HEK293T (cell line): ENCODE results near the gene MAMLD1.

Source experiments
- CTCF ChIA-PET: fragments of 350-600 bp; formaldehyde crosslinking; extraction: SDS; loops from one replicate; lab custom pipeline; 2021; ENCODE audit warnings: antibody characterized with exemption, inconsistent platforms; lab: Yijun Ruan, JAX
- POLR2A ChIA-PET: fragments of 350-600 bp; formaldehyde crosslinking; extraction: SDS; loops from one replicate; lab custom pipeline; 2020; ENCODE audit warnings: antibody characterized with exemption, inconsistent platforms; lab: Yijun Ruan, JAX
- DNase-seq: peaks from one replicate; pipeline ENCODE4 v3.0.0; 2012; ENCODE audit warnings: mixed read lengths; ENCODE audit errors: extremely low spot score
- ARNT ChIP-seq: fragments of 450-650 bp; IDR thresholded peaks from 2 replicates; pipeline ENCODE4 v1.6.1; 2017; ENCODE audit warnings: mild to moderate bottlenecking
- BHLHE40 ChIP-seq: fragments of 450-650 bp; IDR thresholded peaks from 2 replicates; pipeline ENCODE4 v1.6.1; 2016; ENCODE audit warnings: mild to moderate bottlenecking, moderate library complexity, borderline replicate concordance
- CTBP1 ChIP-seq: fragments of 450-650 bp; IDR thresholded peaks from 2 replicates; pipeline ENCODE4 v1.6.1; 2016; ENCODE audit warnings: borderline replicate concordance
- ELF4 ChIP-seq: fragments of 450-650 bp; IDR thresholded peaks from 2 replicates; pipeline ENCODE4 v1.6.1; 2017; ENCODE audit warnings: antibody characterized with exemption
- FOXA1 ChIP-seq: fragments of 450-650 bp; IDR thresholded peaks from 2 replicates; pipeline ENCODE4 v1.6.1; 2016; ENCODE audit warnings: mild to moderate bottlenecking
- FOXK2 ChIP-seq: fragments of 450-650 bp; IDR thresholded peaks from 2 replicates; pipeline ENCODE4 v1.6.1; 2016; ENCODE audit warnings: mild to moderate bottlenecking
- FOXM1 ChIP-seq: fragments of 450-650 bp; IDR thresholded peaks from 2 replicates; pipeline ENCODE4 v1.6.1; 2017; ENCODE audit warnings: mild to moderate bottlenecking, borderline replicate concordance
- HDGF ChIP-seq: fragments of 450-650 bp; IDR thresholded peaks from 2 replicates; pipeline ENCODE4 v1.6.1; 2017; ENCODE audit warnings: antibody characterized with exemption, borderline replicate concordance
- L3MBTL2 ChIP-seq: fragments of 450-650 bp; conservative IDR thresholded peaks from 2 replicates; pipeline ENCODE4 v1.6.1; 2016; ENCODE audit warnings: mild to moderate bottlenecking
- LEF1 ChIP-seq: fragments of 450-650 bp; IDR thresholded peaks from 2 replicates; pipeline ENCODE4 v1.6.1; 2017; ENCODE audit warnings: mild to moderate bottlenecking, borderline replicate concordance
- NFRKB ChIP-seq: fragments of 450-650 bp; IDR thresholded peaks from 2 replicates; pipeline ENCODE4 v1.6.1; 2016; ENCODE audit warnings: mild to moderate bottlenecking, moderate library complexity
- SP1 ChIP-seq: fragments of 450-650 bp; IDR thresholded peaks from 2 replicates; pipeline ENCODE4 v1.6.1; 2017
- SUZ12 ChIP-seq: fragments of 450-650 bp; IDR thresholded peaks from 2 replicates; pipeline ENCODE4 v1.6.1; 2016; ENCODE audit warnings: mild to moderate bottlenecking
- TARDBP ChIP-seq: fragments of 450-650 bp; IDR thresholded peaks from 2 replicates; pipeline ENCODE4 v1.6.1; 2016
- ZNF384 ChIP-seq: fragments of 450-650 bp; IDR thresholded peaks from 2 replicates; pipeline ENCODE4 v1.6.1; 2016
- TF ChIP-seq, protein P1 (sequence below): fragments of 450-650 bp; IDR thresholded peaks from 2 replicates; pipeline ENCODE4 v1.6.1; 2016

Gene MAMLD1

DNA sequence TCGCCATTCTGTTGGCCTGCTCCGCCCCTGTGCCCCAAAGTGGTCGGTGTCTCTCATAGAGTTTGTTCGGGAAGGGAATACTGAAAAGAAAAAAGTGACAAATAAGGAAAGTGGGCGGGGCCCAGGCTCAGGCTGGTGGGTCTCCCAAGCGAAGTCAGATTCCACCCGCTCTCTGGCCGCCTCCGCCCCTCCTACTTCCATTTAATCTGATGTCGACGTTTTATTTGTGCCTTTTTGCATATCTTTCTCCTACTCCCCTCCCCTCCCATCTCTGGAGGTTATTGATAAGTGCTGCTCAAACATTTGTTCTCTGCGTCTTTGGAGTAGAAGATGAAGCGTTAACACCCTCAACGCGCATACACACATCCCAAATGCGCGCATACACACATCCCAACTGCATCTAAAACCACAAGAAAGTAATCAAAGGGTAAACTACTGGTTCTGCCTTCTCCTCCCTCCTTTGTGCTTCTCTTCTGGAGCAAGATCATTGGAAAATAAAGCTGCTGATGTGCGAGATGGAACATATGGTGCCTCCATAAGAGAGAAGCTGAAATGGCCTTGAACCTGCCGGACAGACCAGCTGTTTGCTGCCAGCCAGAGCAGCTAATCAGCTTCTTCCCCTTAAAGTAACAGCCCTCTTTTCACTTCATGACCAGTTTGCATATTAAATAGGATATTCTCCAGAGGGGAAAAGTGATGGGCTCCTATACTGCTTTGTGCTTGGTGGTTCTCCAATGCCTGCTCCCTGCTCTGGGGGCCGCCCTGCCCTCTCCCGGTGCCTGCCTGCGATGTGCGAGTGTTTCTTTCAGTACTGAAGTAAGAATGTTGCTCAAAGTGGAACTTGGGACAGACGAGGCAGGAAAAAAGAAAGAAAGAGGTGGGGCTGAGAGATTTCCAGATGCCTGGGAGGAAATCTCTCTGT, 3.1 kb downstream of the MAMLD1 start:
- no peak for DNase-seq
- ChIA-PET CTCF (interaction anchor here (0.6 to 1.1 kb wide), 2 partner anchors 407 to 715 kb away, joined by 3 to 5 read pairs; no protein-coding TSS in a partner anchor), POLR2A (no interaction called here)
- TF ChIP-seq TARDBP (no peak), ELF4 (no peak), HDGF (no peak), FOXK2 (no peak), L3MBTL2 (no peak), SUZ12 (no peak)

DNA sequence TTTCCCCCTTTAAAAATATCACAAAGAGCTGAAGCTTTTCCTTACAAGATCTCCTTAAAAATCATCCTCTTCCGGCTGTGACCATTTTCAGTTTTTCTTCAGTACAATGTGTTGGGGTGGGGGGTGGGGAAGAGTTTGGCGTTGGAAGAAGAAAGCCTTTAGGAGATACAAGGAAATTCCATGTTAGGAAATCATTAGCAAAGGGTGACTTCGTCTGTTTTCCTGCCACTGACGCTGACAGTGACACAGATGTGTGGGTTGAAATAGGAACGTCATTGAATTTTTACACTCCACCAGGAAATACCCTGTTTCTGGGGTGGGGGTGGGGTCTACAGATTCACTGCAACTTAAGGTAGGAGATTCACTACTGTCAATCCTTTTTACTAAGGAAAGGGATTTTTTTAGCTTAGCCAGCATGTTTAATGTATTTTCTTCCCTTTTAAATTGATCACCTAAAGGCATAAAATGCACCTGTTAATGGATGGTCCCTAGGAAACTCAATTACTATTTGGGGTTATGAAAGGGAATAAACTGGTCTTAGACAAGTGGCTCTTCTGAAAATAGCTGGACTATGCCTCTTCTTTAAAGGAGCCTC, 3.9 kb downstream of the MAMLD1 start:
- TF ChIP-seq ELF4 (no peak), FOXM1 (no peak), ARNT (no peak), SP1 (no peak), HDGF (no peak), ZNF384 (no peak), FOXK2 (no peak), LEF1 (no peak), L3MBTL2 (no peak), FOXA1 (no peak), SUZ12 (no peak), CTBP1 (no peak), TARDBP (no peak), BHLHE40 (no peak), NFRKB (no peak)
- TF ChIP-seq, protein P1, sequence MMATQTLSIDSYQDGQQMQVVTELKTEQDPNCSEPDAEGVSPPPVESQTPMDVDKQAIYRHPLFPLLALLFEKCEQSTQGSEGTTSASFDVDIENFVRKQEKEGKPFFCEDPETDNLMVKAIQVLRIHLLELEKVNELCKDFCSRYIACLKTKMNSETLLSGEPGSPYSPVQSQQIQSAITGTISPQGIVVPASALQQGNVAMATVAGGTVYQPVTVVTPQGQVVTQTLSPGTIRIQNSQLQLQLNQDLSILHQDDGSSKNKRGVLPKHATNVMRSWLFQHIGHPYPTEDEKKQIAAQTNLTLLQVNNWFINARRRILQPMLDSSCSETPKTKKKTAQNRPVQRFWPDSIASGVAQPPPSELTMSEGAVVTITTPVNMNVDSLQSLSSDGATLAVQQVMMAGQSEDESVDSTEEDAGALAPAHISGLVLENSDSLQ = no peak
- ChIA-PET CTCF (interaction anchor here (0.6 kb wide), 1 partner anchor 714 kb away, joined by 5 read pairs; no protein-coding TSS in a partner anchor), POLR2A (no interaction called here)
- no peak for DNase-seq

DNA sequence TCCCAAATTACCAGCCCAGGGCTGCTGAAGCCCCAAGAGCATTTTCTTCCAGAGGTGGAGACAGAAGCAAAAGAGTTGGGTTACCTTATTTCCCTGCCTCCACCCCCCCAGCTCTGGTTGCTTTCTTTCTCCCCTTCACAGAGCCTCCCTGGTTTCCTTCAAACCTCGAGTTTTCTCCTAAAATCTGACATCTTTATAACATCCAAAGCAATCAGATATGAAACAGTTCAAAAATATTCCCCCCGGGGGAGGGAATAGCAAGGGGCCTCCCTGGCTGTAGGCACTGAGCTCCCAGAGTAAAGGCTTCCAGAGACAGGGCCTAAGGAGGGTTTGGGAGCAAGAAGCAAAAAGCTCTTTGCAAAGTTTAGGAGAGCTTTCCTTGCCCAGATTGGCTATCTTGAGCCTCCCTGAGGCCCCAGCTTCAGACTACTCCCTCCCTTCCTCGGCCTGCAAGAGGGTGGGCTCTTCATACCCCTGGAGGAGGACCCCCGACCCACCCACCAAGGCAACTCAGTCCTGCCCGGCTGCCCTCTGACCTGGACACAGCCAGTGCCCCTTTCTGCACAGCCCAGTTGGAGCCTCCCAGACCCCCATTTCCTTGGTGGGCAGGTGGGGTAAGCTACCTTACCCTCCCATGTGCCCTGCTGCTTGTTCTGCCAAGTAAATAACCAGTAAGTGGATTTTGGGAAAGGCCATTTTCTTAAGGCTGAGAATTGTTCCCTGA, 7.6 kb downstream of the MAMLD1 start:
- CTCF ChIA-PET = no interaction called here
- TF ChIP-seq FOXA1 (no peak), ARNT (no peak), FOXK2 (no peak), L3MBTL2 (no peak), LEF1 (no peak), TARDBP (no peak), SP1 (no peak), CTBP1 (no peak), ELF4 (no peak), HDGF (no peak), BHLHE40 (no peak), SUZ12 (no peak), FOXM1 (no peak), ZNF384 (no peak), NFRKB (no peak)
- TF ChIP-seq, protein P1 = no peak
- no peak for DNase-seq
- POLR2A ChIA-PET = interaction anchor here (0.7 kb wide), 1 partner anchor 9 kb away, joined by 3 read pairs; no protein-coding TSS in a partner anchor

DNA sequence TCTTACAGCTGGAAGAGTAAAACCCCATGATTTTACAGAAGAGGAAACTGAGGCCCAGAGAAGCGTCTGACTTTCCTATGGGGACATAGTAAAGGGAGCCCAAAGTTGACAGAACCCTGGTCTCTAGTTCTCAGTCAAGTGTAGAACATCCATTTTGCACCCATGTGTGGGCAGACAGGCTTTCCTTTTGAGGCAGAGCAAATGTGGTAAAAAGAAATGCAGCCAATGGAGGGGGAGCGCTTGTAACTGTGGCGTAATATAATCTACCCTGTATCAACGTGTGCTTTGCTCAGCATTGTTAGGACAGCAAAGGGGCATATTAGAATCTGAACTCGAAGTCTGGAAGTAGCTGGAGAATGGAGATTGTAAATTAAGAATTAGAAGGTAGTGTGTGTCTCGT, 8.8 kb downstream of the MAMLD1 start:
- ChIA-PET CTCF (no interaction called here), POLR2A (no interaction called here)
- TF ChIP-seq LEF1 (no peak), BHLHE40 (no peak), FOXK2 (no peak), L3MBTL2 (no peak), ZNF384 (no peak), ARNT (no peak), FOXA1 (no peak), ELF4 (no peak), SUZ12 (no peak)
- no peak for DNase-seq

DNA sequence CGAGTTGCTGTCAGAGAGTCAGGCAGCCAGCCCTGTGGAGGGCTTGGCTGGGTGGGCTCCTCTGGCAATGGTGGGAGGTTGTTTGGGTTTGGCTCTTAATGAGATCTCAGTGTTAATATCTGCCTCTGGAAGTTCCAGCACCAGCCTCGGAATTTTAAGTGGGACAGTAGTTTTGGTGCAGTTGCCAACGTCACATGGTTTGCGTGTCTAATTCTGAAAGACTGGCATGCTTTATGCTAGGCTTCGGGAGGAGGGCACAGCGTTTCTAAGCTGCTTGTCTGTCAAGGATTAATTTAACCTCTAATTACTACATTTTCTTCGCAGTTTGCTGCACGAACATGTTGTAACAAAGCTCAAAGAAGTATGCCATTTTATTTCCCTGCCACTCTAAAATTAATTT, 9.2 kb downstream of the MAMLD1 start:
- ChIA-PET POLR2A (no interaction called here), CTCF (no interaction called here)
- DNase-seq = no peak
- TF ChIP-seq ZNF384 (no peak), CTBP1 (no peak), HDGF (no peak), TARDBP (no peak), ARNT (no peak), L3MBTL2 (no peak), FOXA1 (no peak), NFRKB (no peak), LEF1 (no peak), BHLHE40 (no peak), ELF4 (no peak), SUZ12 (no peak), FOXM1 (no peak)
- TF ChIP-seq, protein P1 = no peak
